Spleen (tissue), 11 donors: ENCODE data around the gene KLC1. TPM values are rescaled to one million over a fixed set of nuclear protein-coding genes. Genes with fewer than 3 reads are reported as not detected.
A peak's percentile ranks its signal among the peaks of the same experiment; 100 is the strongest.

Experiments
- DNase-seq: peaks from one replicate; pipeline ENCODE4 v3.0.0-alpha.2; 2020
- H3K27ac ChIP-seq, 8 donors: fragments of 200-600 bp; sonication (generic) in 7 of 8; 1 replicate in 4 of 8; 2 replicates in 4 of 8; pipeline versions ENCODE4 v1.5.0 to v1.8.0; 2016 to 2021; ENCODE audit warnings: inconsistent platforms in 4 of 8, mild to moderate bottlenecking in 4 of 8, moderate library complexity in 1 of 8
- H3K27me3 ChIP-seq, 7 donors: fragments of 200-600 bp; sonication (generic) in 6 of 7; replicated peaks in 1 of 7; 1 replicate in 4 of 7; 2 replicates in 3 of 7; pipeline versions ENCODE4 v1.5.0 to v1.8.0; 2016 to 2021; ENCODE audit warnings: inconsistent platforms in 3 of 7, mild to moderate bottlenecking in 1 of 7
- H3K36me3 ChIP-seq, 6 donors: fragments of 200-600 bp; sonication (generic) in 5 of 6; 1 replicate in 4 of 6; 2 replicates in 2 of 6; pipeline versions ENCODE4 v1.5.0 to v1.8.0; 2016 to 2021; ENCODE audit warnings: inconsistent platforms in 2 of 6
- H3K4me1 ChIP-seq, 6 donors: fragments of 200-600 bp; sonication (generic) in 5 of 6; 1 replicate in 3 of 6; 2 replicates in 3 of 6; pipeline versions ENCODE4 v1.5.0 to v1.8.0; 2016 to 2021; ENCODE audit warnings: inconsistent platforms in 3 of 6
- H3K4me3 ChIP-seq, 8 donors: fragments of 200-600 bp; sonication (generic) in 7 of 8; 1 replicate in 4 of 8; 2 replicates in 4 of 8; pipeline versions ENCODE4 v1.5.0 to v1.8.0; 2016 to 2021; ENCODE audit warnings: inconsistent platforms in 4 of 8, mild to moderate bottlenecking in 4 of 8, moderate library complexity in 2 of 8
- H3K9me3 ChIP-seq, 8 donors: fragments of 200-600 bp; sonication (generic) in 7 of 8; 1 replicate in 4 of 8; 2 replicates in 4 of 8; pipeline versions ENCODE4 v1.5.0 to v1.8.0; 2016 to 2021; ENCODE audit warnings: inconsistent platforms in 4 of 8
- POLR2A ChIP-seq, 3 donors: fragments of 450-650 bp; IDR thresholded peaks; one replicate each; pipeline ENCODE4 v1.5.1; 2017; ENCODE audit warnings: antibody characterized with exemption in 3 of 3, mild to moderate bottlenecking in 1 of 3
- POLR2AphosphoS5 ChIP-seq, 3 donors: sonication (generic); formaldehyde crosslinking; IDR thresholded peaks; one replicate each; pipeline ENCODE4 v1.5.1; 2017; ENCODE audit warnings: antibody characterized with exemption in 3 of 3
- WGBS, 5 donors: extraction: QIAGEN DNeasy Blood & Tissue Kit in 3 of 5; methylation state at CpG; one replicate each; pipeline versions ENCODE4 v1.1.5 to v1.1.7; 2013 to 2018; 5-methylcytosine and 5-hydroxymethylcytosine counted together
- intact Hi-C: fragments of 100-400 bp; cut with DNase I; formaldehyde crosslinking; loops from one replicate; pipeline ENCODE4 v1.15.0; 2023; ENCODE audit warnings: low total_unique reads
- polyA plus RNA-seq, 3 donors: library from polyadenylated mRNA; stranded (reverse); fragments of 200-250 nt; gene quantifications; one replicate each; pipeline ENCODE4 v1.2.1, GENCODE V29; 2013
- total RNA-seq, 7 donors: library from RNA; depleted of rRNA in 3 of 7; stranded (reverse); fragments of >200 nt in 3 of 7; fragmentation: NEBNext Ultra II Directional in 4 of 7; extraction: Animal tissue kit (Norgen Biotek cat#: 25700) in 4 of 7; gene quantifications; one replicate each; pipeline versions ENCODE4 v1.1.0 to v1.2.1, GENCODE V29; 2016 to 2021
- TF ChIP-seq, protein P1 (sequence below), 11 experiments: fragments of 200-600 bp in 7 of 11; fragments of 450-650 bp in 4 of 11; sonication (generic) in 4 of 11; IDR thresholded peaks in 8 of 11; conservative IDR thresholded peaks in 3 of 11; 1 replicate in 7 of 11; 2 replicates in 4 of 11; pipeline versions ENCODE4 v1.4.0 to v1.8.0; 2016 to 2021; ENCODE audit warnings: antibody characterized with exemption in 11 of 11, inconsistent platforms in 4 of 11, mild to moderate bottlenecking in 1 of 11
- donor health status: healthy with polysubstance abuse.
- donor health status: DM: no; HTN: no; CAD: no; lungs with moderate emphysema.
- donor health status: DM: no; HTN: no; CAD: no.
- donor health status: Bipolar disorder and iron deficiency.
- donor health status: healthy.
- donor health status: DM: no; HTN: no; CAD: no.
- donor health status: DM: yes; HTN: yes; CAD: no.

Gene KLC1
- total and polyA plus RNA-seq, 10 donors: 54.1 to 333 (median 226) TPM

DNA sequence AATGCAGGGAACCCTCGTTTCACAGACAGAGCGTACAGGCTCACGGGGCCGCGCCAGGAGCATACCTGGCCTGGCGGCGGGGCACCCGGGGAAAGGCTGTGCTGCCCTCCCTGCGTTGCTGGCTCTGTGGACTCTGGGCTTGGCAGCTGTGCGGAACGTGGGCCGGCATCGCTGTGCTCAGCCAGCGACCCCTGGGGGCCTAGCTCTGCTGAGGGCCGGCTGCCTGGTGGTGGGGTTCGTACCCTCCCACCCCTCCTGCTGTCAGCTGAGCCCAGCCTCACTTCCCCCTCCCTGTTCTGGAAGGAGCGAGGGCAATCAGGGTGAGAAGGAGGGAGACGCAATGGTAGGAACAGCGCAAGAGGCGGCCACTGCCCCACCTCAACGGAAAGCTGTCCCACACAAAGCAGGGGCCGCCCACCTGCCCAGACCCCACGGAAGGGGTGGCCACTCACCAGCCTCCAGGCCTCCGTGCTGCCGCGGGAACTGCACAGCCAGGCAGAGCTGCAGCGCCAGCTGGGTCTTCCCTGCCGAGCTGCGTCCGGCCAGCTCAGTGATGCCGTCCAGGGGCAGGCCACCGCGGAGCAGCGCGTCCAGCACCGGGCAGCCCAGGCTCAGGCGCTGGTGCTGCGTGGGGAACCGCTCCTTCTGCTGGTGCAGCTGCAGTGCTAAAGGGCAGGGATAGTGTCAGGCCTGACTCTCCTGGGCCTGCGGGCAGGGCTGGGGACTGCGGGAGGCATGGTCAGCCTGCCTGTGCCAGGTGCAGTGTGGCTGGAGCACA, 77.7 kb downstream of the KLC1 start:
- 90 to 96% (median 94%) methylated on average over 16 to 41 of the region's 41 CpGs for WGBS, 5 donors
- Histone ChIP-seq H3K36me3 (peaks cover 0 to 87% (median 38%) of the 10 kb centered on the region in 6 donors), H3K27ac (peak overlapping the region in 6 of 8 donors; percentile 80 to 95 (median 83)), H3K27me3 (no peaks in the 10 kb centered on the region), H3K9me3 (no peaks in the 10 kb centered on the region), H3K4me1 (peaks cover 17 to 100% (median 76%) of the 10 kb centered on the region in 6 donors), H3K4me3 (no peak overlapping the region)
- intact Hi-C loops: no loop called here
- DNase-seq: no peak
- TF ChIP-seq POLR2A (IDR thresholded peaks at IDR 0.05) (no peak), POLR2AphosphoS5 (IDR thresholded peaks at IDR 0.05) (peak in 2 of 3 donors; percentile 35 to 74)
- TF ChIP-seq, protein P1, sequence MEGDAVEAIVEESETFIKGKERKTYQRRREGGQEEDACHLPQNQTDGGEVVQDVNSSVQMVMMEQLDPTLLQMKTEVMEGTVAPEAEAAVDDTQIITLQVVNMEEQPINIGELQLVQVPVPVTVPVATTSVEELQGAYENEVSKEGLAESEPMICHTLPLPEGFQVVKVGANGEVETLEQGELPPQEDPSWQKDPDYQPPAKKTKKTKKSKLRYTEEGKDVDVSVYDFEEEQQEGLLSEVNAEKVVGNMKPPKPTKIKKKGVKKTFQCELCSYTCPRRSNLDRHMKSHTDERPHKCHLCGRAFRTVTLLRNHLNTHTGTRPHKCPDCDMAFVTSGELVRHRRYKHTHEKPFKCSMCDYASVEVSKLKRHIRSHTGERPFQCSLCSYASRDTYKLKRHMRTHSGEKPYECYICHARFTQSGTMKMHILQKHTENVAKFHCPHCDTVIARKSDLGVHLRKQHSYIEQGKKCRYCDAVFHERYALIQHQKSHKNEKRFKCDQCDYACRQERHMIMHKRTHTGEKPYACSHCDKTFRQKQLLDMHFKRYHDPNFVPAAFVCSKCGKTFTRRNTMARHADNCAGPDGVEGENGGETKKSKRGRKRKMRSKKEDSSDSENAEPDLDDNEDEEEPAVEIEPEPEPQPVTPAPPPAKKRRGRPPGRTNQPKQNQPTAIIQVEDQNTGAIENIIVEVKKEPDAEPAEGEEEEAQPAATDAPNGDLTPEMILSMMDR (IDR thresholded peaks at IDR 0.05 in 8 of 11, conservative IDR thresholded peaks at IDR 0.05 in 3 of 11): no peak

DNA sequence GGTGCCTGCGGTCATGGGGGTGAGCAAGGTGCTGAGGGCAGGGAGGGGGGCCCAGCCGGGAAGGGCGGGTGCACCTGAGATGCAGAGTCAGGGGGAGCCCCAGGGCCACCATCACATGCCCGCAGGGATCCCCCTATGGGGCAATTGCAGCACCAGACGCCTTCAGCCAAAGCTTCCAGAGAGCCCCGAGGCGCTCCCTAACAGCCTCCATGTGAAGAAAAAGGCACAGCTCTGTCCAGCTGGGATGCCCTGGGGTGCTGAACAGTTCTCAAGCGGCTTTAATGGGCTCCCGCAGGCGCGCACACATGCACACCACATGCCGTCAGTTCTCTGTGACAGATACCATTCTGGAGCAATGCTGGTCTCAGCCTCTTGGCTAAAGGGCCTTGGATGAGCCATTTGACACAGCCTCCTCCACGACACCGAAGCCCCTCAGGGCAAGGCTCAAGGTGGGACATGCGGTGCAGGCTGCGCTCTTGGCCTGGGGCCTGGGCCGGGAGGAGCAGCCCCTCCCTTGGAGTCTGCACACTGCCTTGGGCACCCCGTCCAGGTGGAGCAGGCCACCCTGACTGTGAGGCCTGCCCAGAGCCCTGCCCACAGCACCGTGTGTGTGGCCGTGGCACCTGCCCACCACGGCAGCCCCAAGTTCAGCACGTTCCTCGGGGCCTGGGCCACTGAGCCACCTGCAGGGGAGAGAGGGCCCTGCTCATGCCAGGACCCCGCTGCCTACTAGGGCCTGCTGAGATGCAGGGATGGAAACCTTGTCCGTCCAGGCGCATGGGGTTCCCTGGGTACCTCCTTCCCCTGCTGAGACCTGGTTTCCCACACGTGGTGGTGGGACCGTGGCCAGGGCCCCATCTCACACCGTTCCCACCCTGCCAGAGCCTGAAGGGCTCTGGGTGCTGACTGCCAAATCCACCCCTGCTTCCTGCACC, 78.6 kb downstream of the KLC1 start:
- intact Hi-C loops: no loop called here
- Histone ChIP-seq H3K4me3 (no peak overlapping the region), H3K4me1 (peaks cover 14 to 100% (median 75%) of the 10 kb centered on the region in 6 donors), H3K9me3 (no peaks in the 10 kb centered on the region), H3K27ac (peak overlapping the region in 2 of 8 donors; percentile 4 to 6), H3K27me3 (no peaks in the 10 kb centered on the region), H3K36me3 (peaks cover 0 to 78% (median 30%) of the 10 kb centered on the region in 6 donors)
- no peak for DNase-seq
- no peak for TF ChIP-seq POLR2A (IDR thresholded peaks at IDR 0.05)
- TF ChIP-seq, protein P1 (IDR thresholded peaks at IDR 0.05 in 8 of 11, conservative IDR thresholded peaks at IDR 0.05 in 3 of 11): no peak
- peak; percentile 30 to 71 (median 31) for TF ChIP-seq POLR2AphosphoS5 (IDR thresholded peaks at IDR 0.05)
- WGBS, 5 donors: 90 to 93% (median 92%) methylated on average over 11 to 29 of the region's 29 CpGs

DNA sequence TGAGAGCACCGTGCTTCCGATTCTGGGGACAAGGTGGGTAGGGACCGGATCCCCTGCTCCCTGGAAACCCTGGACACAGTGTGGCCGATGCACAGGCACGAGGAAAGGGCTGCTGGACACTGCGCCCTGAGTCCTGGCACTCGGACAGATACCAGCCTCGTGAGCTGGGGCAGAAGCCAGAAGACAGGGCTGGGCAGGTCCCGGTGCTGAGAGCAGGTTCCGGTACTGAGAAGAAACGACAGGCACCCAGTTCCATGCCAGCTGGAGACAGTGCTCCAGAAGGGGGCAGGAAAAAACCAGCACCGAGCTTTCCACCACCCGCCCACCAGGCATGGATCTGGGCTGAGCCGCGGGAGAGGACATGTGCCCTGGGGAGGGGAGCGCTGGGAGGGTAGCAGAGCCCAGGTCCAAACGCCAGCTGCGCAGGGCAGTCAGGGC, 79.8 kb downstream of the KLC1 start:
- no peak overlapping the region for H3K4me3 ChIP-seq
- DNase-seq: no peak
- intact Hi-C loops: no loop called here
- peaks cover 19 to 100% (median 76%) of the 10 kb centered on the region in 6 donors for H3K4me1 ChIP-seq
- no peaks in the 10 kb centered on the region for H3K9me3 ChIP-seq
- H3K27ac ChIP-seq: peak overlapping the region in 3 of 8 donors; percentile 4 to 88 (median 6)
- H3K36me3 ChIP-seq: peaks cover 0 to 66% (median 19%) of the 10 kb centered on the region in 6 donors
- WGBS, 5 donors: 74 to 91% (median 87%) methylated on average over 16 to 18 of the region's 18 CpGs
- no peak for TF ChIP-seq POLR2A (IDR thresholded peaks at IDR 0.05)
- TF ChIP-seq POLR2AphosphoS5 (IDR thresholded peaks at IDR 0.05): peak in 2 of 3 donors; percentile 56 to 71
- TF ChIP-seq, protein P1 (IDR thresholded peaks at IDR 0.05 in 8 of 11, conservative IDR thresholded peaks at IDR 0.05 in 3 of 11): no peak
- no peaks in the 10 kb centered on the region for H3K27me3 ChIP-seq
